Keratinocyte (primary cell): ENCODE results near the gene REPIN1.

Source experiments
- EZH2 ChIP-seq: IDR thresholded peaks from one replicate; pipeline ENCODE4 v1.6.1; 2012; ENCODE audit warnings: inconsistent platforms, mild to moderate bottlenecking, low read length, moderate library complexity
- TF ChIP-seq, protein P1 (sequence below), 3 experiments: IDR thresholded peaks in 1 of 3; conservative IDR thresholded peaks in 1 of 3; optimal IDR thresholded peaks in 1 of 3; 2 replicates in 2 of 3; 3 replicates in 1 of 3; pipeline versions ENCODE3 to v1.5.1; 2011; ENCODE audit warnings: low read length in 3 of 3, mild to moderate bottlenecking in 3 of 3, moderate library complexity in 2 of 3, control low read depth in 1 of 3, inconsistent platforms in 1 of 3; ENCODE audit not compliant: insufficient read depth in 2 of 3; ENCODE audit errors: extremely low read depth in 1 of 3

DNA sequence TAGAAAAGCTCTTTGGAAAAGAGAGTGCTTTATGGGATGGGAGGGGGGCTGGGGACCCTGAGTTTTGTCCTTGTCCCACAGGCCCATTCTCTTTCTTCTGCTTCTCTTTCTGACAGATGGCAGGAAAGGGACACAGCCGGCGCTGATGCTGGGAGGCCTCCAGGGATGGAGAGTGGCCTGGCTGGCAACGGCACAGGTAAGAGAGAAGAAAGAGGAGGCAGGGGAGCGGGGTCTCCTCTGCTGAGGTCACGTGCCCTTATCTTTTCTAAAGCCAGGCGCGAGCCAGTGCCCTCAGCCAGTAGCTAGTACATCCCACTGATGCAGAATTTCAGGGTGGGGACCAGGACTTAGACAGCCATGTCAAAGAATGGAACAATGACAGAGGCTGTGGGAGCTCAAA, 19.7 kb downstream of the REPIN1 start:
- TF ChIP-seq, protein P1, sequence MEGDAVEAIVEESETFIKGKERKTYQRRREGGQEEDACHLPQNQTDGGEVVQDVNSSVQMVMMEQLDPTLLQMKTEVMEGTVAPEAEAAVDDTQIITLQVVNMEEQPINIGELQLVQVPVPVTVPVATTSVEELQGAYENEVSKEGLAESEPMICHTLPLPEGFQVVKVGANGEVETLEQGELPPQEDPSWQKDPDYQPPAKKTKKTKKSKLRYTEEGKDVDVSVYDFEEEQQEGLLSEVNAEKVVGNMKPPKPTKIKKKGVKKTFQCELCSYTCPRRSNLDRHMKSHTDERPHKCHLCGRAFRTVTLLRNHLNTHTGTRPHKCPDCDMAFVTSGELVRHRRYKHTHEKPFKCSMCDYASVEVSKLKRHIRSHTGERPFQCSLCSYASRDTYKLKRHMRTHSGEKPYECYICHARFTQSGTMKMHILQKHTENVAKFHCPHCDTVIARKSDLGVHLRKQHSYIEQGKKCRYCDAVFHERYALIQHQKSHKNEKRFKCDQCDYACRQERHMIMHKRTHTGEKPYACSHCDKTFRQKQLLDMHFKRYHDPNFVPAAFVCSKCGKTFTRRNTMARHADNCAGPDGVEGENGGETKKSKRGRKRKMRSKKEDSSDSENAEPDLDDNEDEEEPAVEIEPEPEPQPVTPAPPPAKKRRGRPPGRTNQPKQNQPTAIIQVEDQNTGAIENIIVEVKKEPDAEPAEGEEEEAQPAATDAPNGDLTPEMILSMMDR (optimal IDR thresholded peaks at IDR 0.05 in 1 of 3, IDR thresholded peaks at IDR 0.05 in 1 of 3, conservative IDR thresholded peaks at IDR 0.05 in 1 of 3; ENCODE audit: extremely low read depth in 1 of 3, insufficient read depth in 2 of 3, low read length in 3 of 3) = no peak
- TF ChIP-seq EZH2 = no peak
